Stimulated activated CD4-positive, alpha-beta T cell treated with anti-CD3 and anti-CD28 coated beads, Interleukin-15, amount 100 ng/mL, for 48 hours (primary cell): ENCODE results near the gene LRRC15.

Source experiments
- DNase-seq, 2 donors: peaks; one replicate each; pipeline ENCODE4 v3.0.0-alpha.2; 2020; ENCODE audit warnings: low read depth in 2 of 2

Gene LRRC15

DNA sequence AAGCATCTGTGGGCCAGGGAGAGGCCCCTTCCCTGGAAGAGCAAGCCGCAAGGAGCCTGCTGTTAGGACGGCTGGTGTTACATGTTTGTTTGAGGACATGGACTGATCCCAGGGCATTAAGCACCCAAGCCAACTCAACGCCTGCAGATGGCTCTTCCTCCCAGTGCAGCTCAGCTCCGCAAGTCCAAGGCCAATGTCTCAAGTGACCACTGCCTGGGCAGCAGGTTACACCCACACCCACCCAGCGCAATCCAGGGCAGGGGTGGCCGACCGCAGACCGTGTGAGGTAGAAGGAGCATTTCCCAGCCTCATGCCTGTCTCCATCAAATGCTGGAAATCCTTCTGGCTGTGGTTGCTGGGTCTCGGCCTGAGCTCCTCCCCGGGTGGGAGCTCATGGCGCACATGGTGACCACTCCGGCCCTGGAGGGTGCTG is 15.0 kb upstream of the LRRC15 start:
- DNase-seq = no peak

- no peak for DNase-seq
Measured at GRCh38 chr3:194384156-194384555, 14.6 kb upstream of the LRRC15 start.

GRCh38 chr3:194383276-194383940 is 13.9 kb upstream of the LRRC15 start:
- DNase-seq = no peak

GRCh38 chr3:194382892-194383223 is 13.3 kb upstream of the LRRC15 start:
- no peak for DNase-seq

GRCh38 chr3:194382196-194382891 is 12.8 kb upstream of the LRRC15 start:
- no peak for DNase-seq

- DNase-seq = no peak
Measured at GRCh38 chr3:194381460-194381875, 11.9 kb upstream of the LRRC15 start.

- no peak for DNase-seq
Measured at GRCh38 chr3:194380326-194380725, 10.8 kb upstream of the LRRC15 start.

GRCh38 chr3:194379651-194380050 is 10.1 kb upstream of the LRRC15 start:
- no peak for DNase-seq

GRCh38 chr3:194379231-194379630 is 9.7 kb upstream of the LRRC15 start:
- no peak for DNase-seq

DNA sequence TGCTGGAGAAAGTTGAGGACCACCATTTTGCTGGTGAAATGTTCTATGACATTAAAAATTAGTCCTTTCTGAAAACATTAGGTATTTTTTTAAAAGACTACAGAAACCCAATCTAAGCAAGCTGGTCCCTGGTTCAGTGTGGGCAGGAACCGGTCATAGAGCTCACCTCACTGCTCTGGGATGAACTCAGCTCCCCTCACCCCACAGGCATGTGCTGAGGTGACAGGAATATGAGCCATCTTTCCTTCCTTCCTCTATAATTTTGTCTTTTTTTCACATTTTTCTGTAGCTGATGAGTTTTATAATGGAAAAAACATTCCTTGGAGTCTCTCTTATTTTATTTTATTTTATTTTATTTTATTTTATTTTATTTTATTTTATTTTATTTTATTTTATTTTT is 8.2 kb upstream of the LRRC15 start:
- DNase-seq = no peak

DNA sequence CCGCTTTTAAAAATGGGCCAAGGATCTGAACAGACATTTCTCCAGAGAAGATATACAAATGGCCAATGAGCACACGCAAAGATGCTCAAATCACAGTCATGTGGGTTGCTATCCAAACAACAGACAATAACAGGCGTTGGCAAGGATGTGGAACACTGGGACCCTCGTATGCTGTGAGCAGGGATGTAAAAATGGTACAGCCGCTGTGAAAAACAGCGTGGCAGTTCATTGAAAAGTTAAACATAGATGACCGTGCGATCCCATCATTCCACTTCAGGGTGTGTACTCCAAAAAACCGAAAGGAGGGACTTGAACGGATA is 6.7 kb upstream of the LRRC15 start:
- DNase-seq = no peak

GRCh38 chr3:194375473-194376240 is 6.1 kb upstream of the LRRC15 start:
- DNase-seq = no peak

DNA sequence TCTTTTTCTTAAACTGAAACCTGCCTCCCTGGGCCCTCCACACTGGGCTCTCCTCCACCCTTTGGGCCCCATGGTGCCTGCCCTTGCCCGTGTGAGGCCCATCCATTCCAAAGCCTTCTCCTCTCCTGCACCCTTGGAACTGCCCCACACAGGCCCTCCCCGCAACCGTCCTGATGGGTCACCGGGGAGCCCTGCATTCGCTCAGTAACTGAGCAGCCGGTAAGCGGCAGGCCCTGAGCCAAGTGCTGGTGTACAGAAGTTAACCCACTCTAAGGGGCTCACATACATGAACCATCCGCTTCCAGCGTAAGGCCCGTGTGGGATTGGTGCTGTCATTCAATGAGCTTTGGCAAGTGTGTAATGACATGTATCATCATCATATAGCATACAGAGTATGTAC is 5.4 kb upstream of the LRRC15 start:
- no peak for DNase-seq

GRCh38 chr3:194373899-194374298 is 4.4 kb upstream of the LRRC15 start:
- DNase-seq = no peak

GRCh38 chr3:194373028-194373427 is 3.5 kb upstream of the LRRC15 start:
- DNase-seq = no peak

- DNase-seq = no peak
Measured at GRCh38 chr3:194370753-194371152, 1.2 kb upstream of the LRRC15 start.

GRCh38 chr3:194368918-194369317 is 625 bp downstream of the LRRC15 start:
- DNase-seq = no peak

DNA sequence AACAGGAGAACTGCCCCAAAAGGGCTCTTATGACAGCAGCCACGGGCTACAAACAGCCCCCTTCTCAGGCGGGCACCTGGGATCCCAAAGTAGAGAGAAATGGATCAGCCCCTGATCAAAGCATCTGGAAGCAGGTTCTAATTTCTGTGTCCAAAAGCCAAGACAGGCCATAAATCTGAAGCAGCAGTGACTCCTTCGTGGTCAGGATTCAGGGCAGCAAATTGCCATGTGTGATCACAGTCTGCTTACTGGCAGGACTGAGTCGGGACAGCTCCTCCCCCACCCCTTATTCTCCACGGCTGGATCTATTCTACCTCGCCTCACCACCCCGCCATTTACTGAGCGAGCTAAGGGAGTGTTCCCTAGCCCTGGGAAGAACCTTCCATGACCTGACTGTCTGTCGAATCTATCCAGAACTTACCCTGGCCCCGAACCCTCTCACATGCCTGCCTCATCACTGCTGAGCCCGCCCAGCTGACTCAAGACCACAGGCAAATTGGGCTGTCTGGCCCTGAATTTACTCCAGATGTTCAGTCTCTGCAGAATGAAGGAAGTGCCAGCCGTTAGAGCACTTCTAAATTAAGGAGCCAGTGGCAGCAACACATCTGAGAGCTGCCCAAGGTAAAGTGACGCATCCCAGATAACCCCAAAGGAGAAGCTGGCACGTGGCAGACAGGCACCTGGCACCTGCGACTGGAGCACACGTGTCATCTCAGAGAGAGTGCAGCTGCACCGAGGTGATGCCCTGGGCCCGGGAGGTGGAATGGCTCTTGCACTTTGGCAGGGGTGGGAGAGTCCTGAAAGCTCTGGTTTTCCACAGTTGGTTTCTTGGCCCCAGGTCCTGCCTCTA is 1.3 kb downstream of the LRRC15 start:
- DNase-seq = no peak

GRCh38 chr3:194365978-194366490 is 3.5 kb downstream of the LRRC15 start:
- DNase-seq = no peak

- no peak for DNase-seq
Measured at GRCh38 chr3:194365526-194365925, 4.0 kb downstream of the LRRC15 start.

DNA sequence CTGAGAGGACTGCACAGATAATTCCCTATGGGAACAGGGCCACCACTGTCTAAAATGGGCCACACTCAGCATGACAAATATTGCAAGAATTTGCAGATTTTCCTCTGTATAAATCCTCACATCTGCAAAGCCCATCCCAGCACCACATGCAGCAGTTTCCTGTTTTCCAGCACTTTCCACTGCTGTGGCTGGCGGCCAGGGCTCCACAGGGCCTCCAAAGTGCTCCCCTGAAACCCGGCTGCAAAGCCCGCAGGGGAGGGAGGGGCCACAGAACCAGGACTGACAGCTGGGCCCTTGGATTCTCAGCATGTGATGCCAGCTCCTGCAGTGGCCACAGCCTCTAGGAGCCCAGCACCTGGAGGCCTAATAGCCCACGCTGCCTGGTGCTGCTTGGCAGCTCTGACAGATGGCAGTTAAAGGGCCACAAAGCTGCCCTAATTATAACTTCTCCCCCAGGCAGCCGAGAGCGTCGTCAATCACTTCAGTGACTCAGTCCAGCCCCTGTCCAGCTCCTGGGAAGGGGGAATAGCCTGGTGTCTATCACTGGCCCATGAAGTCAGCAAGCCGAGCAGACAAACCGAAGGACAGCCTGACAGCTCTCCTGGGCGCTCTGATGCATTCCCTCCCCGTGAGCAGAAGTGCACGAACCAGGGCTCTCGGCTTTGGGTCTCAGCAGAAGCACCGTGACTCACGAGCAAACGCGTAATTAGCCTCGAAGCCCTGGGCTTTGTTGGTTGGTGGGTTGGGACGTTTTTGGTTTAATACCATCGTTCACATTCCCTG is 4.7 kb downstream of the LRRC15 start:
- no peak for DNase-seq
